GM18517 (cell line): ENCODE data around the gene GOLGA1.
"Not testable (repeated sequence)": the region's sequence is repeated elsewhere in the genome, so short reads cannot be mapped to it uniquely, and the experiment has no call there.

Source experiments
- ATAC-seq: cut with Tn5 transposase; IDR thresholded peaks from one replicate; pipeline ENCODE4 v1.9.1; 2021; ENCODE audit warnings: mild to moderate bottlenecking, moderate library complexity; ENCODE audit not compliant: unreplicated experiment

Gene GOLGA1

DNA sequence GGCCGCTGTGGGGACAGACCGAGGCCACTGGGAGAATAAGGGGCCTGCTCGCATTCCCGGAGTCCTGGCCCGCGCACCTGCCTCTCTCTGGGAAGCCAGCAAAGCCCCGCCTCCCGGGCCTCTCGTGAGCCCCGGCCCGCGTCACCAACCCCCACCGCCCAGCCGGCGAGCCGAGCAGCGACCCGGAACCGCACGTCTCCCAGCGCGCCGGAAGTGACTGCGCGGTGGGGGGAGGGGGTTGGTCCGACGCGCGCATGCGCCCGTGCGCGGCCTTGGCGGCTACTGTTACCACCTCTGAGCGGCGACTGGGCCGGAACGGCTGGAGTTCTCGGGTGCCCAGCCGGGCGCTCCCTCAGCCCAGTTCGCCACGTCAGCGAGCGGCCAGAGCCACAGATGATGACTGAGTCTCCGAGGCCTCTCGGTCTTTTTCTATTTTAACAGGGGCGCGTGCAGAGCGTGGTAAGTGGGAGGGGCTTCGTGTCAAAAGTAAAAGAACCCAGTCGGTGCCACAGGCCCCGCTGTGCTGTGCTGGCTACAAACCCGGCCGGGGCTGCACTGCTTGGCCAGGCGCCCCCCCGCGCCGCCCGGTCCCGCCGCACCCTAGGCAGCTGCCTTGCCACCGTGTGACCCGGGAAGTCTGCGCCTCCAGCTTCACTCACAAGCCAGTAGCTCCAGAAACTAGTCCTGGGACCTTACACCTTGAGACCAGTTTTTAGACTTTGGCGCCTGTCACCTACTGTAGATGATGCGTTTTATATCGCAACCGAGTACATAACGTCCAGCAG, at the start of gene GOLGA1:
Gene GOLGA1, minus strand, starts transcription at position 190 of the 785 bp plus-strand sequence. CDS start 2,372 bp downstream, outside the sequence.
- peak; percentile 74 for ATAC-seq

DNA sequence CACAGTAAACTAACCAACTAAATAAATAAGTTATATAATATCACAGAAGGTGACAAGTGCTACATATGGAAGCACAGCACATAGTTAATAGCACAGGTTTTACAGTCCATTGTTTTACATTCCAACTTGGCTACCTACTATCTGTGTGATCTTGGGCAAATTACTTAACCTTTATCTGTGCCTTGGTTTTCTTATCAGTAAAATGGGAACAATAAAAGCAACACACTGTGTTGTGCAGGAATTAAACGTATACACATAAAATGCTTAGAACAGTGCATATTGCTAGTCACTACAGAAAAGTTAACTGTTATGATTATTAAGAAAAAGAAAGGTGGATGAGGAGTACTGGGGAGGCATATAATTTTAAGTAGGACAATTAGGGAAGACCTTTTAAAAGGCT, 42.8 kb upstream of the GOLGA1 start:
- no peak for ATAC-seq

GRCh38 chr9:124980431-124980830, 39.5 kb upstream of the GOLGA1 start:
- ATAC-seq, result no peak

DNA sequence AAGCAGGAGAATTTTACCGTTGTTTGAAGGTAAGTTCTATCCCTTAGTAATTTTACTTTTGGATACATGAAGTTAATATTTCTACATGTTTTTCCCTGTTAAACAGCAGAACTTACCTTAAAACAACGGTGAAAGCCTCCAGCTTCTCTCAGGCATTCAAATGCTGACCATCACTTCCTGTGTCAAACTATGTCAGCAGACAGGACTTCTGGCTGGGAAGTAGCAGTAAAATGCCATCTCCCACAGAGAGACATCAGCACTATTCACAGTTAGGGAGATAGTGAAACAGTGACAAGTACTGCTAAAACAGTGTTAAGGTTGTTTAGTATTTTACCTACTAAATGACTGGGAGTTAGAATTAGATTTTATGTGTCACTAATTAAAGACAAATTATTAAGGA, 34.2 kb upstream of the GOLGA1 start:
- no peak for ATAC-seq

DNA sequence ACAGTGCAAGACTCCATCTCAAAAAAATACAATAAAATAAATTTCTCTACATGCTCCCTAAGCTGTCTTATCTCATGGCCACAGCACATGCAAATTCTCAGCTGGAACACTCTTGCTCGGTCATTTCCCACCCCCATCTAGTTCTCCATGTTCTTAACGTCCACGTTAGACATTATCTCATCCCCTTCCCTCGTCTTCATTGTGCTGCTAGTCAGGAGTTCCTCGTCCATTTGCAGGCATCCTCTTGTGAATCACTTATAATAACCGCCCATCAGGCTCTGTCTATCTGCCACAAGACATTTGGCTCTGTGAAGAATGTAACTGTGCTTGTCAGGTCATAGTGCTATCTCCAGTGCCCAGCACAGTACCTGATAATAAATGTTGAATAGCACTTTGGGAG, 32.9 kb upstream of the GOLGA1 start:
- ATAC-seq, result no peak

GRCh38 chr9:124972241-124972770, 31.4 kb upstream of the GOLGA1 start:
- no peak for ATAC-seq

- no peak for ATAC-seq
These were observed 28.5 kb upstream of the GOLGA1 start for GRCh38 chr9:124969401-124969800.

DNA sequence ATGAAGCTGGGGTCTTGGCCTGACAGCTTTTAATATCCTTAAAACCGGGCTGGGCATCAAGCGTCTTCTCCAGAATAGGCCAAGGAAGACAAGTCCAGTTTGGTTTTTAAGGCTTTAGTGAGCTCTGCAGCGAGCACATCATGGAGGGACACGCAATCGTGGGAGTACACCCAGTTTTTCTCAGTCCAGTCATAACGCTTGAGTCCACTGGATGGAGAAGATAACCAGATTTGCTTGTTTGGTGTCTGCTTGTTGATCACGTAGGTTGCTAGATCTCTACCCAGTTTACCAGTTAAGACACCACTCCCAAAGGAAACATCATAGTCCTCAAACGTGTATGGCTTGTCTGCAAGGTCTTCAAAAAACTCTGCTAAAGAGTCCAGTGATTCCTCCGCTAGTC, 27.4 kb upstream of the GOLGA1 start:
- ATAC-seq, result no peak

DNA sequence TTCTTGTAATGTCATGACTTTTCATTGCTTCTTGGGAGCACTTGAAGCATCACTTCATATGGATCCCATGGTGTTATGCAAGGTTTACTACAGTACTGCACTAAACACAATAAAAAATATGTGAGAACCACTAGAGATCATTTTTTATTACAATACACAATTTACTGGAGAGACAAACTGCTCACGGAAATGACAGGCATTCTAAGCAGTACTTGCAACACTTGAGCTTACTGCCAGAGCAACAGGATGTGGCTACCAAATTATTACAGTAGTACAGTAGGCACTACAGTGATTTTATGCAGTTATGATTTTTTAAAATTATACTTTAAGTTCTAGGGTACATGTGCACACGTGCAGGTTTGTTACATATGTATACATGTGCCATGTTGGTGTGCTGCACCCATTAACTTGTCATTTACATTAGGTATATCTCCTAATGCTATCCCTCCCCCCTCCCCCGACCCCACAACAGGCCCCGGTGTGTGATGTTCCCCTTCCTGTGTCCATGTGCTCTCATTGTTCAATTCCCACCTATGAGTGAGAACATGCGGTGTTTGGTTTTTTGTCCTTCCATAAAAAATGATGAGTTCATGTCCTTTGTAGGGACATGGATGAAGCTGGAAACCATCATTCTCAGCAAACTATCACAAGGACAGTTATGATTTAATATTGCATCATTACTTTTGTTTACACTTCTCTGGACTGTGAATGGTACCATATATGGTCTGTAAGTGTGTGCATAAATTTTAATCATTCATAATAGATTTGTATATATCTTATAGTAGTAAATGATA, 25.1 kb upstream of the GOLGA1 start:
- not testable (repeated sequence) for ATAC-seq

DNA sequence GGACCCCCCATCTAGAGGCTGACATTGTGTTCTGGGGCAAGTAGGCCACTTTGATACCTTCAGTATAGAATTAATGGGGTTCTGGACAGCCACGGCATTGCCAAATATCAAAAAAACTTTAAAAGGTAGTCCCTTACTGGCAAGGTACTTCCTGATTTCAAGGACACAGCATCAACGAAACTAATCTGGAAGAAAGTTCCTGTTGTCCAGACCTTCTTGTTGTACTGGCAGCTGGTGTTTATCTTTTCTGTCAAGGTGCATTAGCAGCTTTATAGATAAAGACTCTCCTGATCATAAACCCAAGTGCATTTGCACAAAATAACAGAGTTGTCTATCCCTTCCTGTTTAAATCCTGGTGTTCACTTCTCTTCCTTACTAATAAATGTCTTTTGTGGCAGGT, 23.7 kb upstream of the GOLGA1 start:
- ATAC-seq, result no peak

GRCh38 chr9:124964056-124964455, 23.2 kb upstream of the GOLGA1 start:
- no peak for ATAC-seq

DNA sequence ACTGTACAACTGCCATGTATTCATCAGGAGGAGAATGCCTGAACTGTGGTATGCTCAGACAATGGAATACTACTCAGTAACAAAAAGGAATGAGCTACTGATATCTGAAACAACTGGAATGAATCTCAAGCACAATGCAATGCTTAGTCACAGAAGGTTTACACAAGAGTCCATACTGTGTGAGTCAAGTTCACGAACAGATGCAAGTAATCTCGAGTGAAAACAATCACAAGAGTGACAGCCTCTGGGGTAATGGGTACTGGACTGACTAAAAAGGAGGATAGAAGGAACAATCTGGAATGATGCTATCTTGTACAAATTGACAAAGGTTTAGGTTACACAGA, 19.5 kb upstream of the GOLGA1 start:
- no peak for ATAC-seq

DNA sequence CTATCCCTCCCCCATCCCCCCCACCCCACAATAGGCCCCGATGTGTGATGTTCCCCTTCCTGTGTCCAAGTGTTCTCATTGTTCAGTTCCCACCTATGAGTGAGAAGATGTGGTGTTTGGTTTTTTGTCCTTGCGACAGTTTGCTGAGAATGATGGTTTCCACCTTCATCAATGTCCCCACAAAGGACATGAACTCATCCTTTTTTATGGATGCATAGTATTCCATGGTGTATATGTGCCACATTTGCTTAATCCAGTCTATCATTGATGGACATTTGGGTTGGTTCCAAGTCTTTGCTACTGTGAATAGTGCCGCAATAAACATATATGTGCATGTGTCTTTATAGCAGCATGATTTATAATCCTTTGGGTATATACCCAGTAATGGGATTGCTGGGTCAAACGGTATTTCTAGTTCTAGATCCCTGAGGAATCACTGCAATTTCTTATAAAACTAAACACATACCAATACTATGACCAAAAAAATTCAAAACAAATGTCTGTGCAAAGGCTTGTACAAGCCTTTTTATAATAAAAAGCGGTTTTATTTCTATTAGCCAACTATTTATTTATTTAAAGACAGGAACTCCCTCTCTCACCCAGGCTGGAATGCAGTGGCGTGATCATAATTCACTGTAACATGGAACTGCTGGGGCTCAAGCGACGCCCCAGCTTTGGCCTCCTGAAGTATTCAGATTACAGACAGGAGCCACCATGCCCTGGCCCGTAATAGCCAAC, 19.0 kb upstream of the GOLGA1 start:
- not testable (repeated sequence) for ATAC-seq

GRCh38 chr9:124954255-124954654, 13.4 kb upstream of the GOLGA1 start:
- ATAC-seq, result no peak

DNA sequence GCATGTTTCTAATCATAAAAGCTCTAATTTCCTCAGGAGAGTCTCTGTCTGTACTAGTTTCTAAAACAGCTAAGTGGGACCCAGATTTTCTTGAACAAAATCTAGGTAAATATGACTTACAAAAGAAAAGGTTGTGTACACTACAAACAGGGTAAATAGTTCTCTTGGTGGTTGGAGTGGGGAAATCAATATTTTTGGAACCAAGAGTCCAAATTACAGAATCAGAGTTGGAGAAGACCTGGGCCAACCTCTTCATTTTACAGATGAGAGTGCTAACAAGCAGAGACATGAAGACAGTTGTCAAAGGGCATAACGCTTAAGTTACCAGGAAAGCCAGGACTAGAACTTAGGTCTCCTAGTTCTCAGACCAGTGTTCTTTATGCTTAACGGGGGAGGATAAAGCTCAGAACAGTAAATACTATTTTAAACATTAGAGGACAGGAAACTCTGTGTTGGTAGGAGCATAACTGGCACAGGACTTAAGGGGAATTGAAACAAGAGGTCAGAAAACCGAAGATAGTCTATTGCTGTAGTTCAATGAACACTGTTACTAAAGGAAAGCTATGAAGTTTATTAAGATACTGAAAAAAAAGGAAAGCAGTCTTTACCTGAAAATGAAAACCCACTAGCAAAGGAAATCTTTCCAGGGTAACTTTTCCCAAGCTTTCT, 9.3 kb upstream of the GOLGA1 start:
- ATAC-seq, result no peak

DNA sequence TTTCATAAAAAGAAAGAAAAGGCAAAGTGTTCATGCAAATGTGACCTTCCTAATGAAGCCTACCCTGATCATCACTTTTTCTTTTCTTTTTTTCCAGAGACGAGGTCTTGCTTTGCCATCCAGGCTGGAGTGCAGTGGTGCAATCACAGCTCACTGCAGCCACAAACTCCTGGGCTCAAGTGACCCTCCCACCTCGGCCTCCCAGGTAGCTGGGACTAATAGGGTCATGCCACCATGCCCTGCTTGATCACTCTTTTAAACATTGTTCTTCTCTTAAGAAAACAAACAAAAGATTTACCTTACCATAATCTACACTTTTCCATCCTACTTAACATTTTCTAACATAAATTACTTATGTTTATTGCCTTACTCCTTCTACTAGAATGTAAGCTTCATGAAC, 8.5 kb upstream of the GOLGA1 start:
- ATAC-seq, result no peak

GRCh38 chr9:124947727-124948391, 7.0 kb upstream of the GOLGA1 start:
- ATAC-seq, result no peak

GRCh38 chr9:124946167-124946566, 5.3 kb upstream of the GOLGA1 start:
- ATAC-seq, result no peak

DNA sequence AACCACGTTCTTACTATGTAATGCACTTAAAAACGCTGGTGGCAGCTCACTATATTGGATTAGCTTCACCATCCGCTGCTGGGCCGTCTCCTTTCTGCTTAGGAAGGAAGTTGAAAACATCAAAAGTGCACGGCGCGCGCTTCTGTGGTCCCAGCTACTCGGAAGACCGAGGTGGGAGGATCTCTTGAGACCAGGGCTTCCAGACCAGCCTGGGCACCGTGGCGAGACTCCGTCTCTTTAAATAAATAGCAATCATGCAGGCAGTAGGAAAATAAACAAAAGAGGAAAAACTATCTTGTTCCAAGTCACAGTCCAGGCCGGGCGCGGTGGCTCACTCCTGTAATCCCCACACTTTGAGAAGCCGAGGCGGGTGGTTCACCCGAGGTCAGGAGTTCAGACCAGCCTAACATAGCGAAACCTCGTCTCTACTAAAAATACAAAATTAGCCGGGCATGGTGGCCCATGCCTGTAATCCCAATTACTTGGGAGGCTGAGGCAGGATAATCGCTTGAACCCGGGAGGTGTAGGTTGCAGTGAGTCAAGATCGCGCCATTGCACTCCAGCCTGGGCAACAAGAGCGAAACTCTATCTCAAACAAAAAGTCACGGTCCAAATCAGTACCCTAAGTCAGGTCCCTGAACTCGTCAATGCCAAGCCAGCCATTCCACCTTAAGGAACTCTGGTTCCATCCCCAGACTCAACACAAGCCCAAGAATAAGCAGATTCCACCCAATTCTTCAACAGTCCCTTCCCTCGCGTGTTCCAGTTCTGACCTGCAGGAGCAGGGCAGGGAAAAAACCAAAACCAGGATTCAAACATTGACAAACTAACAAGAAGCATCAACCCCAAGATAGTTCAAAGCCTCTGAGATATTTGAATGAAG, 1.0 kb upstream of the GOLGA1 start:
- peak; percentile 21 for ATAC-seq
